AG08396 (cell line): Measurements from ENCODE around the gene GJA8.
A peak's percentile ranks its signal among the peaks of the same experiment; 100 is the strongest.
"Not testable (repeated sequence)": the region's sequence is repeated elsewhere in the genome, so short reads cannot be mapped to it uniquely, and the experiment has no call there.

Experiments
- DNase-seq: peaks from one replicate; pipeline ENCODE4 v3.0.0; 2012; ENCODE audit warnings: low spot score, mixed read lengths

Gene GJA8

GRCh38 chr1:147927689-147928088 lies 25.1 kb downstream of the GJA8 start:
- not testable (repeated sequence) for DNase-seq

GRCh38 chr1:147928236-147929132 lies 25.9 kb downstream of the GJA8 start, which contains the start of gene GPR89B:
GPR89B (plus strand) TSS chr1:147928420; CDS start chr1:147928537, 117 bp downstream.
- peak; percentile 83 for DNase-seq

- DNase-seq: not testable (repeated sequence)
Measured at GRCh38 chr1:147931137-147931536, 28.5 kb downstream of the GJA8 start.

DNA sequence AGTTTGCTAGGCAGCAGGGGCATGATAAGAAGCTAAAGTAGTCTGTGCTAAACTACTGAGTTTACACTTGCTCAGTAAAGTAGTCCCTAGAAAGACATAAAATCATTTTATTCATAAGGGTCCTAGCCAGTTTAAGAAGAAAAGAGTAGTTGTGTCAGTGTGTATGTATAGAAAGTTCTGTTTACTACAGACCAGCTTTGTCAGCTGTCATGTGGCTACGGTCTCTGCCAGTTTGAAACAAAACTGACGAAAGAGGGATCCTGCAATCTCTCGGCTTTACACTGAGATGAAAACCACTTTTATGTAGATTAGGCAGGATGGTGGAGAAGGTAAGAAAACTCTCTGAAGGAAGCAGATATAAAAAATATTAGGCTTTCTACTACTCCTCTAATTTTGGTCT lies 32.7 kb downstream of the GJA8 start:
- not testable (repeated sequence) for DNase-seq

- not testable (repeated sequence) for DNase-seq
Measured at GRCh38 chr1:147940456-147940855, 37.9 kb downstream of the GJA8 start.

DNA sequence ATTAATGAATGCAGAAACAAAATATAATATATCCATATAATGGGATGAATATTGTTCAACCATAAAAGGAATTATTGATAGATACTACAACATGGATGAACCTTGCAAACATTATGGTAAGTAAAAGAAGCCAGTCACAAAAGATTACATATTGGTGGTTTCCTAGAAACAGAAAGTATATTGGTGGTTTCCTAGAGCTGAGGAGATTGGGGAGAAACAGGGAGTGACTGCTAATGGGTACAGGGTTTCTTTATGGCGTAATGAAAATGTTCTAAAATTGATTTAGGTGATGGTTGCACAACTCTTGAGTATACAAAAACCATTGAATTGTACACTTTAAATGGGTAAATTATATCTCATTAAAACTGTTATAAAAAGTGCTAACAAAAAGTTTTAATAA lies 40.0 kb downstream of the GJA8 start:
- not testable (repeated sequence) for DNase-seq

- not testable (repeated sequence) for DNase-seq
Measured at GRCh38 chr1:147949517-147949916, 46.9 kb downstream of the GJA8 start.
